DMS53 treated with DMSO at 0.1 percent for 48 hours (cell line): ENCODE data around the gene SMG6.

Source experiments
- DNase-seq: peaks from one replicate; lab custom pipeline; 2025; ENCODE audit not compliant: unreplicated experiment; lab: John Stamatoyannopoulos, UW

Gene SMG6

GRCh38 chr17:2110436-2110835 is 193.1 kb downstream of the SMG6 start:
- DNase-seq, result no peak

GRCh38 chr17:2108170-2108569 is 195.4 kb downstream of the SMG6 start:
- DNase-seq, result no peak

DNA sequence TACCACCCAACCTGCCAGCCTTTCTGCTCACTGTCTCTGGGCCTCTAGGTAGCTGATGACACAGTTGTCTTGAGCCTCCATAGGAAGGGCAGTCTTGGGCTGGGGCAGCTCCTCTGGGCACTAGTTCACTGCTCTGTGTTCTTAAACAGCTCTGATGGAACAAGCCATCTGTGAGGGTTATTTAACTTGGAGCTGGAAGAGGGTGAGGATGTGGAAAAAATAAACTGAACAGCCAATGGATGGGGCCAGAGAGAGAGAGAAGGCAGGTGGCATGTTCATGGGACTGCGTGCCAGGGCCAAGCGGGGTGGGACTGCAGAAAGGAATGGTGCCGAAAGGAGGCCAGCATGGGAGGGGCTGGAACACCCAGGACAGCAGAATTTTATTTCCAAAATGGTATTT is 196.1 kb downstream of the SMG6 start:
- no peak for DNase-seq

- DNase-seq, result no peak
Measured at GRCh38 chr17:2107050-2107449, 196.5 kb downstream of the SMG6 start.

DNA sequence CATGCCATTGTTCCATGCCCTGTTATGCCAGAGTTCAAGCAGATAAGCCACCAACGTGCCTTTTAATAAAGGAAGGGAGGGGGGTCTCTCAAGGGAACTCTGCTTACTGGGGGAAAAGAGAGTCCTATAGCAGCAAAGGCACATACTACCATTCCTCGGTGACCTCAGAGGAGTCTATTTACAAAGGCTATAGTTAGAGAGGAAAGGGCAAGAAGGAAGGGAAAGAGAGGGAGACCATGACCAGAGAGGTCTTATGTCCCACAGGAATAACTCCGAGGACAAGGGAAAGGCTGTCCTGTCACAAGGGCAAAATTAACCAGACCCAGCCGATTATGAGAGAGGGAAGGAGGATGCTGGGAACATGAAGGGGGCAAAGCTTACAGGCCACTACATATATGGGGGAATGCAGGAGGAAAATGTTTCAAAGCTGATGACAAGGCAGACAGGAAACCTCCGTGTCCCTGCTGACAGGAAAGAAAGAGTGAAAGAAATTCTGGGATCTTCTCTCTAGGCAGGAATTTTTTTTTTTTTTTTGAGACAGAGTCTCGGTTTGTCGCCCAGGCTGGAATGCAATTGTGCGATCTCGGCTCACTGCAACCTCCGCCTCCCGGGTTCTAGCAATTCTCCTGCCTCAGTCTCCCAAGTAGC is 197.2 kb downstream of the SMG6 start:
- DNase-seq, result no peak

GRCh38 chr17:2105663-2106062 is 197.9 kb downstream of the SMG6 start:
- no peak for DNase-seq

- no peak for DNase-seq
Measured at GRCh38 chr17:2102931-2103809, 200.4 kb downstream of the SMG6 start.

GRCh38 chr17:2101448-2102257 is 201.9 kb downstream of the SMG6 start:
- DNase-seq, result no peak

DNA sequence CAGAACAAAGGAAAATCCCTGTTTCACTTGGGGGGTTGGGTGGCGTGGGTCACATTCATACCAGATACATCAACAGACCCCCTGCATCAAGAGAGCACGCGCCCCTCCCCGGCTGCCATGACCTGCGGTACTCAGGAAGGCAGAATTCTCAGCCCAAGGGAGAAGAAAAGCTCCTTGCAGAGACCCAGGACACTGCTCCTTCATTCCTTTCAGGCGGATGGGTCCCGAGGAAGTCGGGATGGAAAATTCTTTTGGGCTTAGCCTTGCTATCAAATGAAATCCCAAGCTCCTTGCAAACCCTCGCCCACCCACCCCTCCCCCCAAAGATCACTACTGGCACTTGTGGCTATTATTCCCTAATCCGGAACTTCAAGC is 208.1 kb downstream of the SMG6 start:
- DNase-seq, result no peak

GRCh38 chr17:2094891-2095535 is 208.6 kb downstream of the SMG6 start:
- no peak for DNase-seq

DNA sequence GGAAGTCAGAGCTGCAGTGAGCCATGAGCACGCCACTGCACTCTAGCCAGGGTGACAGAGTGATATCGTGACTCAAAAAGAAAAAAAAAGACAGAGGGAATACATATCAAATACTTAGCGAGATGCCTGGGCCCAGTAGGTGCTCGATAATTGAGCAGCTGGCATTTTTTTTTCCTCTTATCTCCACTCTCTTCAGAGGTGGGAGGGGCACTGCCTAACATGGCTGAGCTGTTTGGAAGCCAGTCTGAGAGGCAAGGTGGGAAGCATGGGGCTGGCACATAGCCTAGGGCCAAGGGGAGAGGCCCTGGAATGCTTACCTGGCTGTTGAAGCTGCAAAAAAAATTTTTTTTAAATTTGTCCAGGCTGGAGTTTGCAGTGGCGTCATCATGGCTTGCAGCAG is 210.2 kb downstream of the SMG6 start:
- no peak for DNase-seq

DNA sequence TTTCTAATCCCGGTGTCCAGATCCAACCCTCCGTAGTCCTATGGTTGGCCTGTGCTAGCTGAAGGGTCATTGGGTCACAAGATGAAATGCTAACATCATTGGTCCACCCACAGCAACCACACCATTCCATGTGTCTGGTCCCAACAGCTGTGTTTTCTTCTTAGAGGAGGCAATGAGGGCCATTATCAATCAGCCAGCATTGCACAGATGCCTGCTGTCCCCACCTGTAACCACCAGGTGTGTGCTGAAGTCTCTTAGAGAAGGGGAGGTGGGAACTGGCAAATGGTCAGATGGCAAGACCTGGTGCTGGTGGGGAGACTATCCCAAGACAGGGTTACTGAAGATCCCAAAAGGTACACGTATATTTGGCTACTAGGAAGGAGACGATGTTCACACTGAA is 211.3 kb downstream of the SMG6 start:
- DNase-seq, result no peak

DNA sequence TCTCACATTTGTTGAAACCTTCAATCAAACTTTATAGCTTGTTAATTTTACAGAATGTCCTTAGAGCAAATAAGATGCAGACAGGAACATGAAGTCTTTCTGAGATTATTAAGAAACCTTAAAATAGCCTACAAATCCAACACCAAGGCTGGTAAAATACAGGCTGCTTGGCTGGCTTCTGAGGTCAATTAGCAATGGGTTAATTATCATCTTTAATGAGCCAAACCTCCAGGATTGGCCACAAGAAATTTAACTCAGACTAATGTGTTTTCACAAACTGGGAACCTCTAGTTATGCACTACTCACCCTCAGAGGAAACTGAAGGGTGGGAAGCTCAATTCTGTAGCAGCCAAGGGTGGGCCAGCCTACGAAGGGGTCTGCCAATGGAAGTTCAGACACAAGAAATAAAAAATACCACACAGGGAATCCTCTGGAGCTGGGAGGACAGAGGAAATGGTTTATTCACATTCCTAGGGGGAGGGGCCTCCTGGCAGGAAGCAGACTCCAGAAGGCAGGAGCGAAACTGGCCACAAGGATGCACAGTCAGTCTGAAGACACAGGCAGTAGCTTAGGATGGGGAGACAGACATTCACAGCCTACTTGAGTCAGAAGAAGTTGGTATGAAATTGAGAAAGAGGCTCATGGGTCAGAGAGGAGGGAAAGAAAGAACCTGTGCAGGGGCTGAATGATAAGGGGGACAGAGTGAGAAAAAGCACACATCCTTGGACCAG is 212.6 kb downstream of the SMG6 start:
- no peak for DNase-seq

- no peak for DNase-seq
Measured at GRCh38 chr17:2090210-2090641, 213.4 kb downstream of the SMG6 start.

DNA sequence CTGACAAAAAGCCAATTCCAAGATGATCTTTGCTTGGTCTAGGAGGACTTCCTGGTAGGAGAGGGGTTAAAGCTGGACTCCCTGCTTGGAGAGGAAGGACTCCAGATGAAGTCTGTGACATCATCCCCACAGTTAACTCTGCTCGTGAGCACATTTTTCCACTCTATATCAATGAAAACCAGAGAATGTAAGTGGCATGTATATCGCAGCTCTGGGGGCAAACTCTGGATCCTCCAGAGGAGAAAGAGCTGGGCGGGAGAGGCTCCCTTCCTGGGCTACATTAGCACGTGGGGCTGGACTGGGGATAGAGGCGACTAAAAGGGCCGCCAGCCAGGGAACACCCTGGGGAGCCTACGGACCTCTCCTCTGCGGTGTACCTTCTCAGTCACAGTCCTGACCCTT is 214.6 kb downstream of the SMG6 start:
- DNase-seq, result no peak

DNA sequence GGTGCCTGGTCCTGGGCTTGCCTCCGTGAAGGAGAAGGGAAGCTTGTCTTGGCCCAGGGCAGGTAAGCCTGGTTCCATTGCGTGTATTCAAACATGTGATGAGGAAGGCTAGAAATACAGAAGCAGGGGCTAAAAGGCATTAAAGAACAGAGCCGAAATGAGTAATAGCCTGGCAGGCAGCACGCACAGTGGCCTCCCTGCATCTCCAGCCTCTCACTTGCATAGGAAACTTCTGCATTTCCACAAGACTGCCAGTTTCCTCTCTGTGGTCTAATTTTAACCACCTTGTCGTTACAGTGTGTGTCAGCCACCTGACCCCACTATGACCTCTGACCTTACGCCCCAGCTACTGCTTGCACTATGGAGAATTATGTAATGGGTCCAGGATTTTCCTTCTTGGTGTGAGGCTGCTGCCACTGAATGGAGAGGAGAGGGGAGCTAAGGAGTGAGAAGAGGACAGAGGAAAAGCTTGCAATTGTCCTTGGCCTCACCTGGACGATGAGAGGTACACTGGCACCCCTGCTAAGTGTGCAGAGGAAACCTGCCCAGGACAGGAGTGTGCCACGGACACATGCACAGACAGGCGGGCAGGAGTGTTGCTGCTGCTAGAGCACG is 215.9 kb downstream of the SMG6 start:
- DNase-seq, result no peak

- DNase-seq, result no peak
Measured at GRCh38 chr17:2086306-2086705, 217.3 kb downstream of the SMG6 start.

- no peak for DNase-seq
Measured at GRCh38 chr17:2085648-2085949, 218.0 kb downstream of the SMG6 start.

- no peak for DNase-seq
Measured at GRCh38 chr17:2084766-2085647, 218.6 kb downstream of the SMG6 start.
